Stimulated activated CD8-positive, alpha-beta memory T cell treated with anti-CD3 and anti-CD28 coated beads, Interleukin-7, amount 100 ng/mL, for 4 hours (primary cell): ENCODE data around the gene ERC2.
"Not testable (repeated sequence)": the region's sequence is repeated elsewhere in the genome, so short reads cannot be mapped to it uniquely, and the experiment has no call there.

ENCODE experiments used
- DNase-seq, 2 donors: peaks; one replicate each; pipeline ENCODE4 v3.0.0-alpha.2; 2020; ENCODE audit warnings: low read depth in 2 of 2

Gene ERC2

GRCh38 chr3:56468184-56469106 is at the start of gene ERC2:
ERC2 (minus strand) TSS chr3:56468467.
- no peak for DNase-seq

GRCh38 chr3:56502738-56503137 is 34.5 kb upstream of the ERC2 start:
- no peak for DNase-seq

- not testable (repeated sequence) for DNase-seq
Measured at GRCh38 chr3:56496376-56496775, 28.1 kb upstream of the ERC2 start.

- peak; percentile 35 to 50 for DNase-seq
Measured at GRCh38 chr3:56494679-56495322, 26.5 kb upstream of the ERC2 start.

GRCh38 chr3:56491566-56491965 is 23.3 kb upstream of the ERC2 start:
- no peak for DNase-seq

- no peak for DNase-seq
Measured at GRCh38 chr3:56488812-56489600, 20.7 kb upstream of the ERC2 start.

- no peak for DNase-seq
Measured at GRCh38 chr3:56484525-56485032, 16.3 kb upstream of the ERC2 start.

- no peak for DNase-seq
Measured at GRCh38 chr3:56484122-56484521, 15.9 kb upstream of the ERC2 start.

- DNase-seq, result no peak
Measured at GRCh38 chr3:56477646-56478045, 9.4 kb upstream of the ERC2 start.

- no peak for DNase-seq
Measured at GRCh38 chr3:56476771-56477170, 8.5 kb upstream of the ERC2 start.

- no peak for DNase-seq
Measured at GRCh38 chr3:56471771-56472170, 3.5 kb upstream of the ERC2 start.

- DNase-seq, result no peak
Measured at GRCh38 chr3:56469141-56469540, 874 bp upstream of the ERC2 start.

- DNase-seq, result no peak
Measured at GRCh38 chr3:56467801-56468183, 475 bp downstream of the ERC2 start.

GRCh38 chr3:56467108-56467507 is 1.2 kb downstream of the ERC2 start:
- peak in 1 of 2 donors; percentile 2 for DNase-seq

- DNase-seq, result no peak
Measured at GRCh38 chr3:56459719-56460118, 8.5 kb downstream of the ERC2 start.

- DNase-seq, result no peak
Measured at GRCh38 chr3:56459104-56459496, 9.2 kb downstream of the ERC2 start.

- no peak for DNase-seq
Measured at GRCh38 chr3:56458496-56459103, 9.7 kb downstream of the ERC2 start.

GRCh38 chr3:56456117-56456516 is 12.2 kb downstream of the ERC2 start:
- no peak for DNase-seq

GRCh38 chr3:56453011-56453410 is 15.3 kb downstream of the ERC2 start:
- no peak for DNase-seq

GRCh38 chr3:56452085-56452484 is 16.2 kb downstream of the ERC2 start:
- DNase-seq, result no peak

- DNase-seq, result no peak
Measured at GRCh38 chr3:56443372-56443771, 24.9 kb downstream of the ERC2 start.

GRCh38 chr3:56428667-56429066 is 39.6 kb downstream of the ERC2 start:
- no peak for DNase-seq
